Measurements from ENCODE around the gene LRRC8B. TPM values are rescaled to one million over a fixed set of nuclear protein-coding genes. Genes with fewer than 3 reads are reported as not detected.

Gene LRRC8B
- total RNA-seq, 1 donor from 2014 or later: 6.4 TPM

DNA sequence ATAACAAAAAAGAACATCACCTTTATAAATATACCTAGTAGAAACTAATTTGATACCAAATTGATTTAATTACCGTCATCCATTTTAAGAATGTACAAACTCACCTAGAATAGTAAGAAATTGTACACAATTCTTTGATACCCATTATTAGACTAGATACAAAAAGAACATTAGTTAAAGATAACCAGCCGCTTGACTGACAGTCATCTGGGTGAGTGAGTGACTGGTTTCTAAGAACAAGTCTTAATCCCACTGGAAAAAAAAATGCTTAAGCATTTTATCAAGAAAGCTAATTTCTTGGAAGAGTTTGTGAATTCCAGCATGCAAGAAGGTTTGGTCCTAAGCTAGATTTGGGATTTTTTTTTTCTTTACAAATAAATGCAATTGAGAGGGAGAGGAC lies 10.9 kb downstream of the LRRC8B start:
- Mint-ChIP-seq H3K9me3 (ENCODE audit: unreplicated experiment) (no peaks in the 10 kb centered on the region), H3K27me3 (ENCODE audit: low read depth, unreplicated experiment) (no peaks in the 10 kb centered on the region), H3K4me1 (ENCODE audit: low read depth, unreplicated experiment) (no peaks in the 10 kb centered on the region), H3K27ac (ENCODE audit: unreplicated experiment) (no peak overlapping the region), H3K36me3 (ENCODE audit: low read depth, unreplicated experiment) (no peaks in the 10 kb centered on the region), H3K4me3 (ENCODE audit: unreplicated experiment) (no peak overlapping the region)
- no peak overlapping the region for H3K9ac ChIP-seq (ENCODE audit: low read length)
- H3K4me2 ChIP-seq (ENCODE audit: low read length): no peak overlapping the region
- H3K4me1 ChIP-seq (ENCODE audit: insufficient read depth, low read length): no peaks in the 10 kb centered on the region
- no peaks in the 10 kb centered on the region for H3K9me3 ChIP-seq (ENCODE audit: insufficient read depth, low read depth, low read length)
- no peak for DNase-seq (ENCODE audit: low read depth)
- no peak overlapping the region for H2AFZ ChIP-seq (ENCODE audit: low read depth, low read length)
- H3K27me3 ChIP-seq (ENCODE audit: insufficient read depth, low read length): no peaks in the 10 kb centered on the region
- FAIRE-seq: no peak
- no peaks in the 10 kb centered on the region for H3K36me3 ChIP-seq (ENCODE audit: insufficient read depth, low read length)
- no peak overlapping the region for H3K27ac ChIP-seq (ENCODE audit: low read depth, low read length)
- H3K4me3 ChIP-seq (ENCODE audit: insufficient read depth, low read depth, low read length): no peak overlapping the region
- no peaks in the 10 kb centered on the region for H3K79me2 ChIP-seq (ENCODE audit: insufficient read depth, low read length)
- H4K20me1 ChIP-seq (ENCODE audit: insufficient read depth, low read length): no peaks in the 10 kb centered on the region
- TF ChIP-seq, protein P1, sequence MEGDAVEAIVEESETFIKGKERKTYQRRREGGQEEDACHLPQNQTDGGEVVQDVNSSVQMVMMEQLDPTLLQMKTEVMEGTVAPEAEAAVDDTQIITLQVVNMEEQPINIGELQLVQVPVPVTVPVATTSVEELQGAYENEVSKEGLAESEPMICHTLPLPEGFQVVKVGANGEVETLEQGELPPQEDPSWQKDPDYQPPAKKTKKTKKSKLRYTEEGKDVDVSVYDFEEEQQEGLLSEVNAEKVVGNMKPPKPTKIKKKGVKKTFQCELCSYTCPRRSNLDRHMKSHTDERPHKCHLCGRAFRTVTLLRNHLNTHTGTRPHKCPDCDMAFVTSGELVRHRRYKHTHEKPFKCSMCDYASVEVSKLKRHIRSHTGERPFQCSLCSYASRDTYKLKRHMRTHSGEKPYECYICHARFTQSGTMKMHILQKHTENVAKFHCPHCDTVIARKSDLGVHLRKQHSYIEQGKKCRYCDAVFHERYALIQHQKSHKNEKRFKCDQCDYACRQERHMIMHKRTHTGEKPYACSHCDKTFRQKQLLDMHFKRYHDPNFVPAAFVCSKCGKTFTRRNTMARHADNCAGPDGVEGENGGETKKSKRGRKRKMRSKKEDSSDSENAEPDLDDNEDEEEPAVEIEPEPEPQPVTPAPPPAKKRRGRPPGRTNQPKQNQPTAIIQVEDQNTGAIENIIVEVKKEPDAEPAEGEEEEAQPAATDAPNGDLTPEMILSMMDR (IDR thresholded peaks at IDR 0.05; ENCODE audit: insufficient read depth, low read depth, low read length): no peak
- no peak for TF ChIP-seq EZH2 (IDR thresholded peaks at IDR 0.05; ENCODE audit: insufficient read depth, low read length)

DNA sequence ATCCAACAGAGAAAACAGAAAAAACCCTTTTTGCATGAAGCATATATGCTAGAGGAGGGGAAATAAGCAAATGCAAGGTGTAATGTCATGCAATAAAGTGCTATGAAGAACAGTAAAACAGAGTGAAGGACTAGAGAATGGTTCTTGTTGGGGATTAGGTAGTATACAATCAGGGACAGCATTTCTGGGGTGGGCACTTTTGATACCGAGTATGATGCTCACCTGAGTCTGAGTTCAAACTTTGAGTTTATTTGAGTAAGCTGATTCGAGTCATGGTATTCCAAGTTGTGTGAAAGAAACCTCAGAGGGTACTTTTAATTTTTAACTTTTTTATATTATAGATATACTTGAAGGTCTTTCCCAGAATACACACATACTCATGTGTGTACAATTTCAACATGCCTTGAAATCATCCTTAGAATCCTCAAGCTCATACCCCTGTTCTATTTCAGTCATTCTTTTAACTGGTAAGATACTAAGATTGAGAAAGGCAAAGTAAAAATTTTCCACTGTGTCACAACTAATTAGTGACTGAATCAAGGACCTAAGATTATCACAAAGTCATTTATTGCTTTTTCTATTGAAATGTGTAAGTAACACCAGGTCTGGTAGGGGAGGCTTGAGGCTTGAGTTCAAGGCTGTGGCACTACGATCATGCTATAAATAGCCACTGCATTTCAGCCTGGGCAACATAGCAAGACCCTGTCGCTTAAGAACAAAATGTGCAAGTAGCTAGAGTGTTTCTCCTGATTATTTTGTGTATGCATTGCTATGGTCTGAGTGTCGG lies 12.1 kb downstream of the LRRC8B start:
- Mint-ChIP-seq H3K27me3 (ENCODE audit: low read depth, unreplicated experiment) (no peaks in the 10 kb centered on the region), H3K4me1 (ENCODE audit: low read depth, unreplicated experiment) (no peaks in the 10 kb centered on the region), H3K9me3 (ENCODE audit: unreplicated experiment) (no peaks in the 10 kb centered on the region), H3K27ac (ENCODE audit: unreplicated experiment) (no peak overlapping the region), H3K36me3 (ENCODE audit: low read depth, unreplicated experiment) (no peaks in the 10 kb centered on the region), H3K4me3 (ENCODE audit: unreplicated experiment) (no peak overlapping the region)
- Histone ChIP-seq H3K27me3 (ENCODE audit: insufficient read depth, low read length) (no peaks in the 10 kb centered on the region), H2AFZ (ENCODE audit: low read depth, low read length) (no peak overlapping the region), H3K4me2 (ENCODE audit: low read length) (no peak overlapping the region), H3K79me2 (ENCODE audit: insufficient read depth, low read length) (no peaks in the 10 kb centered on the region), H3K9me3 (ENCODE audit: insufficient read depth, low read depth, low read length) (no peaks in the 10 kb centered on the region), H4K20me1 (ENCODE audit: insufficient read depth, low read length) (no peaks in the 10 kb centered on the region), H3K36me3 (ENCODE audit: insufficient read depth, low read length) (no peaks in the 10 kb centered on the region), H3K9ac (ENCODE audit: low read length) (no peak overlapping the region), H3K4me3 (ENCODE audit: insufficient read depth, low read depth, low read length) (no peak overlapping the region), H3K4me1 (ENCODE audit: insufficient read depth, low read length) (no peaks in the 10 kb centered on the region), H3K27ac (ENCODE audit: low read depth, low read length) (no peak overlapping the region)
- no peak for FAIRE-seq
- TF ChIP-seq, protein P1 (IDR thresholded peaks at IDR 0.05; ENCODE audit: insufficient read depth, low read depth, low read length): no peak
- no peak for TF ChIP-seq EZH2 (IDR thresholded peaks at IDR 0.05; ENCODE audit: insufficient read depth, low read length)
- DNase-seq (ENCODE audit: low read depth): no peak

GRCh38 chr1:89538361-89538760 lies 13.7 kb downstream of the LRRC8B start:
- Histone ChIP-seq H3K9me3 (ENCODE audit: insufficient read depth, low read depth, low read length) (no peaks in the 10 kb centered on the region), H3K4me3 (ENCODE audit: insufficient read depth, low read depth, low read length) (no peak overlapping the region), H3K79me2 (ENCODE audit: insufficient read depth, low read length) (no peaks in the 10 kb centered on the region), H4K20me1 (ENCODE audit: insufficient read depth, low read length) (no peaks in the 10 kb centered on the region), H3K27ac (ENCODE audit: low read depth, low read length) (no peak overlapping the region), H3K9ac (ENCODE audit: low read length) (no peak overlapping the region), H3K27me3 (ENCODE audit: insufficient read depth, low read length) (no peaks in the 10 kb centered on the region), H3K36me3 (ENCODE audit: insufficient read depth, low read length) (no peaks in the 10 kb centered on the region), H3K4me1 (ENCODE audit: insufficient read depth, low read length) (no peaks in the 10 kb centered on the region), H2AFZ (ENCODE audit: low read depth, low read length) (peak overlapping the region; percentile 31), H3K4me2 (ENCODE audit: low read length) (no peak overlapping the region)
- Mint-ChIP-seq H3K9me3 (ENCODE audit: unreplicated experiment) (no peaks in the 10 kb centered on the region), H3K27ac (ENCODE audit: unreplicated experiment) (no peak overlapping the region), H3K4me1 (ENCODE audit: low read depth, unreplicated experiment) (no peaks in the 10 kb centered on the region), H3K27me3 (ENCODE audit: low read depth, unreplicated experiment) (no peaks in the 10 kb centered on the region), H3K4me3 (ENCODE audit: unreplicated experiment) (no peak overlapping the region), H3K36me3 (ENCODE audit: low read depth, unreplicated experiment) (no peaks in the 10 kb centered on the region)
- FAIRE-seq: no peak
- DNase-seq (ENCODE audit: low read depth): peak; percentile 39
- TF ChIP-seq, protein P1 (IDR thresholded peaks at IDR 0.05; ENCODE audit: insufficient read depth, low read depth, low read length): no peak
- TF ChIP-seq EZH2 (IDR thresholded peaks at IDR 0.05; ENCODE audit: insufficient read depth, low read length): no peak

Measured in astrocyte (in vitro differentiated cells and primary cell).